ENCODE results near the gene RPS5.
"Not testable (repeated sequence)": the region's sequence is repeated elsewhere in the genome, so short reads cannot be mapped to it uniquely, and the experiment has no call there.

Gene RPS5

GRCh38 chr19:58361900-58362271, 25.2 kb upstream of the RPS5 start:
- Histone ChIP-seq H3K27ac (ENCODE audit: low read depth, low read length) (peak overlapping the region; percentile 91), H3K9ac (ENCODE audit: low read depth, low read length) (peak overlapping the region; percentile 98), H3K9me3 (ENCODE audit: insufficient read depth, low read depth, low read length) (no peaks in the 10 kb centered on the region), H3K4me1 (ENCODE audit: insufficient read depth, low read length) (0 out of 2 replicates have a peak, but pooled peaks cover 2% of the 10 kb centered on the region), H3K36me3 (ENCODE audit: insufficient read depth, low read length) (no peaks in the 10 kb centered on the region), H3K4me3 (ENCODE audit: low read length) (peak overlapping the region; percentile 94), H3K27me3 (ENCODE audit: insufficient read depth, low read length) (no peaks in the 10 kb centered on the region)
- WGBS, result 2% methylated on average over 28 of the region's 28 CpGs

GRCh38 chr19:58362272-58362994, 24.6 kb upstream of the RPS5 start, which contains the start of gene ZNF497:
Gene ZNF497, minus strand, starts transcription at chr19:58362751. Its CDS starts 5,116 bp downstream, at chr19:58357635.
- under 1% methylated on average over 74 of the region's 74 CpGs for WGBS
- H3K36me3 ChIP-seq (ENCODE audit: insufficient read depth, low read length), result no peaks in the 10 kb centered on the region
- no peaks in the 10 kb centered on the region for H3K27me3 ChIP-seq (ENCODE audit: insufficient read depth, low read length)
- peak within 1 kb of the TSS; percentile 91 for H3K27ac ChIP-seq (ENCODE audit: low read depth, low read length)
- H3K4me3 ChIP-seq (ENCODE audit: low read length), result peak within 1 kb of the TSS; percentile 94
- H3K4me1 ChIP-seq (ENCODE audit: insufficient read depth, low read length), result 0 out of 2 replicates have a peak, but pooled peaks cover 2% of the 10 kb centered on the region
- H3K9ac ChIP-seq (ENCODE audit: low read depth, low read length), result peak within 1 kb of the TSS; percentile 98
- no peaks in the 10 kb centered on the region for H3K9me3 ChIP-seq (ENCODE audit: insufficient read depth, low read depth, low read length)

GRCh38 chr19:58364146-58364545, 22.9 kb upstream of the RPS5 start:
- H3K4me3 ChIP-seq (ENCODE audit: low read length), result no peak overlapping the region
- H3K36me3 ChIP-seq (ENCODE audit: insufficient read depth, low read length), result no peaks in the 10 kb centered on the region
- 0 out of 2 replicates have a peak, but pooled peaks cover 2% of the 10 kb centered on the region for H3K4me1 ChIP-seq (ENCODE audit: insufficient read depth, low read length)
- H3K9ac ChIP-seq (ENCODE audit: low read depth, low read length), result no peak overlapping the region
- no peak overlapping the region for H3K27ac ChIP-seq (ENCODE audit: low read depth, low read length)
- H3K9me3 ChIP-seq (ENCODE audit: insufficient read depth, low read depth, low read length), result no peaks in the 10 kb centered on the region
- 90% methylated on average over 5 of the region's 5 CpGs for WGBS
- no peaks in the 10 kb centered on the region for H3K27me3 ChIP-seq (ENCODE audit: insufficient read depth, low read length)

GRCh38 chr19:58366585-58367430, 20.3 kb upstream of the RPS5 start:
- no peak overlapping the region for H3K27ac ChIP-seq (ENCODE audit: low read depth, low read length)
- 91% methylated on average over 32 of the region's 32 CpGs for WGBS
- H3K4me1 ChIP-seq (ENCODE audit: insufficient read depth, low read length), result no peaks in the 10 kb centered on the region
- H3K9me3 ChIP-seq (ENCODE audit: insufficient read depth, low read depth, low read length), result no peaks in the 10 kb centered on the region
- H3K36me3 ChIP-seq (ENCODE audit: insufficient read depth, low read length), result no peaks in the 10 kb centered on the region
- no peak overlapping the region for H3K4me3 ChIP-seq (ENCODE audit: low read length)
- no peaks in the 10 kb centered on the region for H3K27me3 ChIP-seq (ENCODE audit: insufficient read depth, low read length)
- H3K9ac ChIP-seq (ENCODE audit: low read depth, low read length), result no peak overlapping the region

- H3K9ac ChIP-seq (ENCODE audit: low read depth, low read length), result no peak overlapping the region
- no peak overlapping the region for H3K27ac ChIP-seq (ENCODE audit: low read depth, low read length)
- no peaks in the 10 kb centered on the region for H3K9me3 ChIP-seq (ENCODE audit: insufficient read depth, low read depth, low read length)
- no peak overlapping the region for H3K4me3 ChIP-seq (ENCODE audit: low read length)
- WGBS, result 96% methylated on average over 106 of the region's 106 CpGs
- H3K4me1 ChIP-seq (ENCODE audit: insufficient read depth, low read length), result no peaks in the 10 kb centered on the region
- no peaks in the 10 kb centered on the region for H3K36me3 ChIP-seq (ENCODE audit: insufficient read depth, low read length)
- no peaks in the 10 kb centered on the region for H3K27me3 ChIP-seq (ENCODE audit: insufficient read depth, low read length)
Measured at GRCh38 chr19:58367698-58368454, 19.2 kb upstream of the RPS5 start.

GRCh38 chr19:58368561-58369360, 18.3 kb upstream of the RPS5 start:
- Histone ChIP-seq H3K4me1 (ENCODE audit: insufficient read depth, low read length) (no peaks in the 10 kb centered on the region), H3K9me3 (ENCODE audit: insufficient read depth, low read depth, low read length) (no peaks in the 10 kb centered on the region), H3K27me3 (ENCODE audit: insufficient read depth, low read length) (no peaks in the 10 kb centered on the region), H3K9ac (ENCODE audit: low read depth, low read length) (no peak overlapping the region), H3K36me3 (ENCODE audit: insufficient read depth, low read length) (no peaks in the 10 kb centered on the region), H3K27ac (ENCODE audit: low read depth, low read length) (no peak overlapping the region), H3K4me3 (ENCODE audit: low read length) (no peak overlapping the region)
- WGBS, result 96% methylated on average over 68 of the region's 68 CpGs

- Histone ChIP-seq H3K9me3 (ENCODE audit: insufficient read depth, low read depth, low read length) (no peaks in the 10 kb centered on the region), H3K4me3 (ENCODE audit: low read length) (no peak overlapping the region), H3K9ac (ENCODE audit: low read depth, low read length) (no peak overlapping the region), H3K4me1 (ENCODE audit: insufficient read depth, low read length) (no peaks in the 10 kb centered on the region), H3K27me3 (ENCODE audit: insufficient read depth, low read length) (no peaks in the 10 kb centered on the region), H3K27ac (ENCODE audit: low read depth, low read length) (no peak overlapping the region), H3K36me3 (ENCODE audit: insufficient read depth, low read length) (no peaks in the 10 kb centered on the region)
- 79% methylated on average over 15 of the region's 15 CpGs for WGBS
Measured at GRCh38 chr19:58372311-58373133, 14.5 kb upstream of the RPS5 start.

GRCh38 chr19:58374200-58374599, 12.9 kb upstream of the RPS5 start:
- H3K9me3 ChIP-seq (ENCODE audit: insufficient read depth, low read depth, low read length), result no peaks in the 10 kb centered on the region
- H3K4me3 ChIP-seq (ENCODE audit: low read length), result no peak overlapping the region
- no peaks in the 10 kb centered on the region for H3K4me1 ChIP-seq (ENCODE audit: insufficient read depth, low read length)
- no peak overlapping the region for H3K9ac ChIP-seq (ENCODE audit: low read depth, low read length)
- no peak overlapping the region for H3K27ac ChIP-seq (ENCODE audit: low read depth, low read length)
- H3K27me3 ChIP-seq (ENCODE audit: insufficient read depth, low read length), result no peaks in the 10 kb centered on the region
- H3K36me3 ChIP-seq (ENCODE audit: insufficient read depth, low read length), result no peaks in the 10 kb centered on the region
- 97% methylated on average over 4 of the region's 4 CpGs for WGBS

GRCh38 chr19:58376724-58377123, 10.3 kb upstream of the RPS5 start:
- not testable (repeated sequence) for H3K4me3 ChIP-seq (ENCODE audit: low read length); H3K4me1 ChIP-seq (ENCODE audit: insufficient read depth, low read length); H3K36me3 ChIP-seq (ENCODE audit: insufficient read depth, low read length); H3K9me3 ChIP-seq (ENCODE audit: insufficient read depth, low read depth, low read length); H3K27me3 ChIP-seq (ENCODE audit: insufficient read depth, low read length); H3K27ac ChIP-seq (ENCODE audit: low read depth, low read length); H3K9ac ChIP-seq (ENCODE audit: low read depth, low read length)
- WGBS, result 80% methylated on average over 7 of the region's 7 CpGs

GRCh38 chr19:58379246-58379645, 7.8 kb upstream of the RPS5 start:
- no peaks in the 10 kb centered on the region for H3K36me3 ChIP-seq (ENCODE audit: insufficient read depth, low read length)
- H3K4me3 ChIP-seq (ENCODE audit: low read length), result no peak overlapping the region
- H3K4me1 ChIP-seq (ENCODE audit: insufficient read depth, low read length), result no peaks in the 10 kb centered on the region
- no peaks in the 10 kb centered on the region for H3K9me3 ChIP-seq (ENCODE audit: insufficient read depth, low read depth, low read length)
- no peak overlapping the region for H3K27ac ChIP-seq (ENCODE audit: low read depth, low read length)
- 93% methylated on average over 6 of the region's 6 CpGs for WGBS
- no peak overlapping the region for H3K9ac ChIP-seq (ENCODE audit: low read depth, low read length)
- no peaks in the 10 kb centered on the region for H3K27me3 ChIP-seq (ENCODE audit: insufficient read depth, low read length)

Data from HUES64 (cell line).